Measurements from ENCODE around the gene PELI1. TPM values are rescaled to one million over a fixed set of nuclear protein-coding genes. Genes with fewer than 3 reads are reported as not detected.
"Not testable (repeated sequence)": the region's sequence is repeated elsewhere in the genome, so short reads cannot be mapped to it uniquely, and the experiment has no call there.

The PELI1 gene
- total RNA-seq, 1 donor from 2014 or later, result 25.7 TPM

DNA sequence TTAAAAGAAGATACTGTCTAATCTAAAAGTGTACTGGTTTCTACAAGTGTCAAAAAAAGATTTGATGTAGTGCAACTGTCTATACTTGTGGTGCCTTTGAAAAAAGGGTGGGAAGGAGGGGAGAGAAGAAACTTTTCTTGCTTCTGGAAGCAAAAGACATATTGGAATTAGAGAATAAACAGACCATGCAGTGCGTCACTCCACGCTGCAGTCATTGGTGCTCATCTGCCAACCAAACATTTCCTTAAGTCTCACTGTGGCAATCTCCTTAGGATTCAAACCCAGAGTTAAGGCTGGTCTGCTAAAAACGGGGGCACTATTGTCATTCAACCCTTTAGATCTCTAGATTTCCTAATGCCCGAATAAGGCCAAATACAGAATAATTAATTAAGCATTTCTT, 50.9 kb downstream of the PELI1 start:
- no peak for DNase-seq (ENCODE audit: extremely low read depth, low read depth, low spot score)

DNA sequence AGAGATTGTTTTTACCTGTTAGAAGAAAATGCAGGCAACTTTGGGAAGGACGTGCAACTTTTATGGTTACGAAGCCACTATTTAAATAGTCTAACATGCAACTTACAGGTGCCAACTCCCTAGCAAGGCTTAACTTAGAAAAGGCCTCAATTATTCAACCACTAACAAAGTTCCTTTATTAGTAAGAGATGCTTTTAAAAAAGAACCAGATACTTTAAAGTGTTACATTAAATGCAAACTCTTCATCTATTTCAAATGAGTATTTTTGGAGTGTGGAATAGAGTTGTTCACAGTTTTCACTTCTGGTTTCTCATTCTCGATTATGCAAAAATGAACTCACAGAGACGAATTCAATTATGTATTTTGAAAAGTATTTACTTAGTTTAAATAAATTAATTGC, 51.7 kb downstream of the PELI1 start:
- no peak for DNase-seq (ENCODE audit: extremely low read depth, low read depth, low spot score)

DNA sequence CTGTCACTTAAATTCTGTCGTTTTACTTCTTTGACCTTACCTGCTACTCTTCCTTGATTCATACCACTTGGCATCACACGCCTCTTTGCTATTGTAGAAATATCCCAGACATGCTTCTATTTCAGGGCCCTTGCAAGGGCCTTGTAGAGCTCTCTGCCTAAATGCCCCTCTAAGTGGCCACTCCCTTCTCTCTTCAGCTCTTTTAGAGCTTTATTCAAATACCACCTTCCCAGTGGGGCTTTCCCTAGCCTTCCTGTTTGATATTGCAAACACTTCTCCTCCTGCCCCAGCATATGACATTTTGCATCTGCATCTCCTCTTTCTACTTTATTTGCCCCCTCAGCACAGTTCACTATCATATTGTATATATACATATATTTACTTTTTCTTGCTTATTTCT, 54.0 kb downstream of the PELI1 start:
- no peak for DNase-seq (ENCODE audit: extremely low read depth, low read depth, low spot score)

DNA sequence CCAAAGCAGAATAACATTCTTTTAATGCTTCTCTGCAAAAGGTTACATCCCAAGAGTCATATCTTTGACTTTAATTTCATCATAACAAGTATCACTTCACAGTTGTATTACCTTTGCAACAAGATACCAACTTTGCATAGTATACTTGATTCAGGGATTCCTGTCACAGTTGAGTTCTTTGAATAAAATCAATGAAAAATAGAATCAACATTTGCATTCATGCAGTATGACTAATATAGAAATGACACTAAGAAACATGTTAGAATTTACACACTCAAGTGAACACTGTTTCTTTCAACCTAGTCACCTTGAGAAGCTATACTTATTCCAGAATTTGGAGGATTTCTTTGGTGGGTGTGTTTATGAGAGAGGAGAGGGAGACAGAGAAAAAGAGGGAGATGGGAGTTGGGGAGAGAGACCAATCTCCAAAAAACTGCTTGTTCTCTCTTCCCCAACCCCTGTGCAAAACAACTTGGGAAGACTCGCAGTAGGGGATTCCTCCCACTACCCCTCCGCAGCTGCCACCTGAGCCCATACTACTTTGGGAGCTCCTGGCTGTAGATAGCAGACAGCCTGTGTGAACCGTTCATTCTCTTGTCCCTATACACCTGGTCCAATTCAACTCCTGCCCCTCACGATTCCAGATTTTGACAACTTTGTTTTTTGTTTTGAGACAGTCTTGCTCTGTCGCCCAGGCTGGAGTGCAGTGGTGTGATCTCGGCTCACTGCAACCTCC, 57.7 kb downstream of the PELI1 start:
- no peak for DNase-seq (ENCODE audit: extremely low read depth, low read depth, low spot score)

DNA sequence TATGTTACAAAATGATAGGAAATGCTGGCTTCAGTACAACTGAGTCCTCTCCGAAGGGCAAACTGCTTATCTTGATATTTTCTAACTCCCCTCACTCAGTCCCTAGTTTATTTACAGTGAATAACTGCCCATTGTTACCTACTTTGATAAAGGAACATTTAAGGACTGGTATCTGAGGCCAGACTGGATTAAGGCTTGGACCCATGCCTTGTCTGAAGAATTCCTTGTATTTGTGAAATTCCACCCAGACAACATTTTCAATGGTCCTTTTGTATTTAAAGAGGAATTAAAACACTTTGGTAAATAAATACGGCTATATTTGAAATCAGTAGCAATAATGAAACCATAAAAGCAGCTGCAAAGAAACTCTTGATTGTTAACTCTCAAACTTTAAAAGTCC, 58.3 kb downstream of the PELI1 start:
- no peak for DNase-seq (ENCODE audit: extremely low read depth, low read depth, low spot score)

DNA sequence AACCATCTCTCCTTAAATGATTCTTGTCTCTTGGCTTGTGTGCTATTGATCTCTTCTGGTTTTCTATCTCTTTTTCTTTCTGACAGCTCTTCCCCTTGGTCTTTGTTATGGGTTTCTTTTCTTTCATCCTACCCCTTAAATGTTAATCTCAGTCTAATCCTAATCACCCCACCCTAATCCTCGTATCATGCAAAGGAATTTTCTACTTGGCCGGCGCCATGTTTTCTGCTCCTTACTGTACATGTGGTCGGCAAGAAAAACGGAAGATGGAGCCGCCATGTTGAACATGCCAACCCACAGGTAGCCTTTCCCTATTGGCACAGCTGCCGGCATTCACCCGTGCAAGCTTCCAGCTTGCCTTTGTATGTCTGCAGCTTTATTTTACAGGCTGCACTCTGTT, 63.2 kb downstream of the PELI1 start:
- DNase-seq (ENCODE audit: extremely low read depth, low read depth, low spot score), result no peak

DNA sequence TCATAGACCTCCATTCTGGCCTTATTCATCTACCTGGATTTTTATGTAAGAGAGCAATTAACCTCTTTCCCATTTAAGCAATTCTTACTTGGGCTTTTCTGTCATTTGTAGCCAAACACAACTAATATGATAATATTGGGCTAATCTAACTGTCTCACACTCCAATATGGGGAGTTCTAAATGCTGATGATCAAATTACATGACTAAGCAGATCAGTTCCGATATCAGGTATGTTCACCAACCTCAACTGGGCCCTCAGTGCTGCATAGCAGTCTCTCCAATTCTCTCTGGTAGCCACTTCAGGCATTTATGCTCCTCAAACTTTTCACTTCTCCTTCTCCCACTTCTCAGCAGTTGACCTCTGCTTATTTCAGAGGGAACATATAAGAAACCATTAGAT, 64.0 kb downstream of the PELI1 start:
- DNase-seq (ENCODE audit: extremely low read depth, low read depth, low spot score), result no peak

DNA sequence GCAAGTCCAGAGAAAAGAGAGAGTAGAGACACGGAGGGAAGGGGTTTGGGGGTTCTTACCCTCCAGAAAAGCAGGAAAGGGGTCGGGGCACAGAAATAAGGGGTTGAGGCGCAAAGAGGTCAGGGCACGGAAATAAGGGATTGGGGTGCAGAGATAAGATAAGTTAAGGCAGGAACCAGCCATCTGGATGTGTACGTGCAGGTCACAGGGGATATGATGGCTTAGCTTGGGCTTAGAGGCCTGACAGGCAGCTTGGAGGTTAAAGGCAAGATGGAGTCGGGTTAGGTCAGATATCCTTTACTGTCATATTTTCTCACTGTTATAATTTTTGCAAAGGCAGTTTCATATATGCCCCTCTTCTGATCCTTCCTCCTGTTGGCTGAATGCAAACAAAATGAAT, 64.5 kb downstream of the PELI1 start:
- not testable (repeated sequence) for DNase-seq (ENCODE audit: extremely low read depth, low read depth, low spot score)

DNA sequence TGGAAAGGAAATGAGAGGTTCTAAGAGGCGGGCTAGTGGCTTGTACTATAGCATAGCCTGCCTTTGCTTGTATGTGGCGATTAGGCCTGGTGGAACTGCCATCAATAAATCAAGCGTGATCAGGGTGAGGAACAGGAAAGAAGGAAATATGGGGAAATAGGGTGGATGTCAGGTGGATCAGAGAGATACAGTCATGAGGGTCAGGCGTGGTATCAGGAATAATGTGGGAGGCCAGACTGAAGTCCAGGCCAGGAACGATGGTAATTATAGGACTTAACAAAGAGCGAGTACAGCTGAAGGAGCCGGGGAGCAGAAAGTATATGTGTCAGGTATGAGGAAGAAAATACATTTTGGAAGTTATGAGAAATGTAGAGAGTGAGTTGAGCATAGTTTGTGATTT, 67.4 kb downstream of the PELI1 start:
- not testable (repeated sequence) for DNase-seq (ENCODE audit: extremely low read depth, low read depth, low spot score)

DNA sequence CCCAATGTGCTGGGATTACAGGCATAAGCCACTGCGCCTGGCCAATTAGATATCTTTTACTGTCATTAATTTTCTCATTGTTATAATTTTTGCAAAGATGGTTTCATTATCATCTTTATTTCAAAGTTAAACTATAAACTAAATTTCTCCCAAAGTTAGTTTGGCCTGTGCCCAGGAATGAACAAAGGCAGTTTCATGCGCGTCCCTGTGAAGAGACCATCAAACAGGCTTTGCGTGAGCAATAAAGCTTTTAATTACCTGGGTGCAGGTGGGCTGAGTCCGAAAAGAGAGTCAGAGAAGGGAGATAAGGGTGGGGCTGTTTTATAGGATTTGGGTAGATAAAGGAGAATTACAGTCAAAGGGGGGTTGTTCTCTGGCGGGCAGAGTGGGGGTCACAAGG, 69.6 kb downstream of the PELI1 start:
- DNase-seq (ENCODE audit: extremely low read depth, low read depth, low spot score), result not testable (repeated sequence)

DNA sequence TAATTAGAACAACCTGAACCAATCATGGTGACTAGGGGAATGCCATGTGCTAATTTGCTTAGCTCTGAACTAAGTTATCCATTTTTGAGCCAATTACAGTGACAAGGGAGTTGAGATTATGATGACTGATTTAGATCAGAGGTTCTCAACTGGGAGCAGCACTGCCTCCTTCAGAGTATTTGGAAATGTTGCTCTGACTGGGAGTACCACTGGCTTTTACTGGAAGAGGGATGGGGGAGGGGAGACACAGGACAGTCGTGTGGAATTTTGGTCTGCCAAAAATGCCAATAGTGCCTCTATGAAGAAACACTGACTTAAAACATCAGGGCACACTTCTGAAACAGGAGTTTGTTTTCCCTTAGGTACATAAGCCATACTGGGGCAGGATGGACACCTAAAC, 76.9 kb downstream of the PELI1 start:
- DNase-seq (ENCODE audit: extremely low read depth, low read depth, low spot score), result no peak

DNA sequence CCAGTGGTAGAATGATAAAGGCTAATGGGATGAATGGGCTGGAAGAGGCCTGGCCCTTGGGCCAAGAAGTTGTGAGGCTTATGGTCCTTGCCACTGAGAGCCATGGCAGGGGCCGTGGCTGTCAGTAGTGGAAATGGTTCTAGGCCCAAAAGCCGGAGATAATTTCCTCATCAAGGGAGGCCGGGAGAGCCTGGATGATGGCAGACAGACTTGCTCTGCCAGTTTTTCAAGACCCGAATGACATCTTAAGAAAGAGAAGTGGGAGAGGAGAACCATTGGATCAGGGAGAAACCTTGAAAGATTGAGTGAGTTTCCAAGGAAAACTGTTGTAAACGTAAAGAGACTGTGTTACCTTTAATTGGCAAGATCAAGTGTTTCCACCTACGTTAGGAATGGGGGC, 78.7 kb downstream of the PELI1 start:
- DNase-seq (ENCODE audit: extremely low read depth, low read depth, low spot score), result no peak

DNA sequence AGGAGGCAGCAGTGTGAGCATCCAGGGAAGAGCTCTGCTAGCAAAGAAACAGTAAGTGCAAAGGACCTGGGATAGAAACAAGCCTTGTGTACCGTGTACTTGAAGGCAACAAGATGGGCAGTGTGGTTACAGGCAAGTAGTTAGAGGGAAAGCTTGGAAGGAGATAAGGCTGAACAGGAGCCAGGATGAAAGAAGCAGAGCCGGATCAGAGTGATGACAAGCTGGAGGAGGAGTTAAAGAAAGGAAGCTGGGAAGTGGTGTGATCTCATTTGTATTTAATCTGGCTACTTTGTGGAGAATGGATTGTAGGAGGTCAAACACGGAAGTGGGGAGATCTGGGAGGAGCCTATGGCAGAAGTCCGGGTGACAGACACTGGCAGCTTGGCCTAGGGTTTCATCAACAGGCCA, 80.3 kb downstream of the PELI1 start:
- peak; percentile 68 for DNase-seq (ENCODE audit: extremely low read depth, low read depth, low spot score)

DNA sequence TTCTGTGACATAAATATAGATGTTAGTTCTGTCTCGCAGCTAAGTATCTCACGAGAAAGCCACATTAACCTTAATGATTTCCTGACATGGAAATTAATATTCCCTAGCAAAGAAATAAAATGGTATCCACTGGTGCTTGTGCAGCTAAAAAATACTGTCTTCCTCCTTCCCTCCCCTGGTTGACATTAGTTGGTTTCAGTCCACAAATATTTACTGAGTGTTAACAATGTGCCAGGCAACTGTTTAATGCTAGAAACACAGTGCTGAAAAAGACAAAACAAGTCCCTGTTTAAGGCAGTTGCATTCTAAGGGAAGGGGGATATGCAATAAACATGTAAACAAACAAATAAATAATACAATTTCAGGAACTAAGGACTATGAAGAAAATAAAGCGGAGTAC, 80.8 kb downstream of the PELI1 start:
- DNase-seq (ENCODE audit: extremely low read depth, low read depth, low spot score), result no peak

DNA sequence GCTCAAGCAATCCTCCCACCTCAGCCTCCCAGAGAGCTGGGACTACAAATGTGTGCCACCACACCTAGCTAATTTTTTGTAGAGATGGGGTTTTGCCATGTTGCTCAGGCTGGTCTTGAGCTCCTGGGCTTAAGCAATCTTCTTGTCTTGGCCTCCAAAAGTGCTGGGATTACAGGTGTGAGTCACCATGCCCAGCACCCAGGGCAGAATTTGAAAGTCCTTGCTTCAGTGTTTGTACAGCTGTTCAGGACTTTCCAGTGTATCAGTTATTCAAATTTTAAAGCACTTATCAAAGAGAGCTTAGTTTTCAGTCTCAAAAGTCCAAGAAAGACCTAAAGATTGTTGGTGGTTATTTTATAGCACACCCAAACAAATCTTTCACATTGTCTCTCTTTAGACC, 81.4 kb downstream of the PELI1 start:
- DNase-seq (ENCODE audit: extremely low read depth, low read depth, low spot score), result peak; percentile 14

DNA sequence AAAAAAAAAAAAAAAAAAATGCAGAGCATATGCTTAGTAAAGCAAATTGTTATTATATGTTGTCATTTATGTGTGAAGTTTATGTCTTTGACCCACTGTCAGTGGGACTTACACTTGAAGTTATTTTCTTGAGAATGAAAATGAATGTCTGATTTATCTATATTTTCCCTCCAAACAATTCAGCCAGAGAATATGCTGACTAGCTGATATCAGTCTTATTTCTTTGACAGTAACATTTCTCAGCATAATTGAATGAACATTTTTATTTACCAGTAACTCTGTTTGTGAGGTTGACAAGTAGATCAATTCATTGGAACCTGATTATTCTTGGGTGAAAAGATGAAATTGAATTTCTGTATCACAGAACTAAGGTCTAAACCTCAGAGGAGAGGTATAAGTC, 85.0 kb downstream of the PELI1 start:
- no peak for DNase-seq (ENCODE audit: extremely low read depth, low read depth, low spot score)

DNA sequence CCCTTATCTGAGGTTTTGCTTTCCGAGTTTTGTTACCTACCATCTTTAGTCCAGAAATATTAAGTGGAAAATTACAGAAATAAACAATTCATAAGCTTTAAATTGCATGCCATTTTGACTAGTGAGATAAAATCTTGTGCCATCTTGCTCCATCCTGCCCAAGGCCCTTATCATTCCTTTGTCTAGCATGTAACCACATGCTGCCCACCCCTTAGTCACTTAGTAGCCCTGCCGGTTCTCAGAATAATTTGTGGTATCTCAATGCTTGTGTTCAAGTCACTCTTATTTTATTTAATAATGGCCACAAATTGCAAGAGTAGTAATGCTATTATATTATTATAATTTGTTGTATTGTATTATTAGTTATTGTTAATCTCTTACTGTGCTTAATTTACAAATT, 88.2 kb downstream of the PELI1 start:
- DNase-seq (ENCODE audit: extremely low read depth, low read depth, low spot score), result no peak

DNA sequence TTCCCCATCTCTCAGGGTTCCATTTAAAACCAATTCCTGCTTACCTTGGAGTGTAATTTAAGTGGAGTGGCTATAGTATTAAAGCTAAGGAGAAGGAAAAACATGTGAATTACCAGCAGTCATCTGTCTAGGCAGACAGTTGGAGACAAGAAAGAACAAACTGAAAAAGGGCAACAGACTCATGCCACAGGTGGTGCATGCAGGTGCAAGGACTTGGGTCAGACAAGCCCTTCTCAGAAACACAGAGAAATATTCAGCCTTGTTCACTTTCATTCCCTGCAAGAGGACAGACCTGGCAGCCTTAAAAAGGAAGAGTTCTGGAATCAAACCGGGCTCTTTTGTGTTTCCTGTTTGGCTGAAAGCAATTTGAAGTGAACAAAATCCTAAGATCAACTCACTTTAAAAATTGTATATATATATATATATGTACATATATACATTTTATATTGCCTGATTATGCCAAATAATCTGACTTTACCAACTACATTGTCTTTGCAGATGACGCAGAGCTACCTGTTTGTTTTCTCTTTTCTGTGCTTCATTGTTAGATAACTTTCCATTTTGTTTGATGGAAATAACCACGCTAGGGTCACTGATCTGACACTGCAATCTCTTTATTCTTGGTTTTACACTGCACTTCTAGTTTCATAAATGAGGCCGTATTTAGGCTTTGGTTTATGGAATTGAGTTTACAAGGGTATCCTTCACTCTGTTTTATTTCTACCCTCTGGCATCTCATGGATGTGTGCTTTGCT, 89.9 kb downstream of the PELI1 start:
- DNase-seq (ENCODE audit: extremely low read depth, low read depth, low spot score), result no peak

DNA sequence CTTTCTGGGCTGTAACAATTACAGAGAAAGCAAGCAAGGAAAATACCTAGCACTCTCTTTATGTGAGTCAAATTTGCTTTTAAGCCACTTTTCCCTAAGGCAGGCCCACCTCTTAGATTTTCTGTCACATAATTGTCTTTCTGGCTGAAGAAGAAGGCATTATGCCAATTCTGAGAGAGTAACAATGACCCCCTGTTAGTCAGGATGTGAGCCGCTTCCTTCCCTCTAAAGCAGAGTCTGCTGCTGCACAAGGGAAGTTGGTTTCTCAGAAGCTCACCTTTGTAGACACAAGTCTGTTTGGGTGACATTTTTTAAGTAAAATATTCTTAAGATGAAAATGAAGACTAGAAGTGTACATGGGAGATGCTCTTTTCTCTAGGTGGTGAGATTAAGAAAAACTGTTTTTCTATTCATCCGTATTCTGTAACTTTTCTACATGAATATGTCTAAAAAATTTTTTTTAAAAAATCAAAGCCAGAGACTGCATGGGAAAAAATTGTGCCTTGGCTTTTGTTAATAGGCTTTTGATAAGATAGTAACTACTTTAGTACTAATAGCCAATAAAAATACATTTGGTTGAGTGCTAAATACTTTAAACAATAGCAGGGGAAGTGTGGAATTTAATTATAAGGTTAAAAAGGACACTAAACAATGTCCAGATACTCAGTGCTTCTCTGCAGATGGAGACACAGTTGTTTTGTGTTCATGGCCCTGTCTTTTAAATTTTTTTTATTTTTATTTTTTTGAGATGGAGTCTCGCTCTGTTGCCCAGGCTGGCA, 91.6 kb downstream of the PELI1 start:
- peak; percentile 78 for DNase-seq (ENCODE audit: extremely low read depth, low read depth, low spot score)

DNA sequence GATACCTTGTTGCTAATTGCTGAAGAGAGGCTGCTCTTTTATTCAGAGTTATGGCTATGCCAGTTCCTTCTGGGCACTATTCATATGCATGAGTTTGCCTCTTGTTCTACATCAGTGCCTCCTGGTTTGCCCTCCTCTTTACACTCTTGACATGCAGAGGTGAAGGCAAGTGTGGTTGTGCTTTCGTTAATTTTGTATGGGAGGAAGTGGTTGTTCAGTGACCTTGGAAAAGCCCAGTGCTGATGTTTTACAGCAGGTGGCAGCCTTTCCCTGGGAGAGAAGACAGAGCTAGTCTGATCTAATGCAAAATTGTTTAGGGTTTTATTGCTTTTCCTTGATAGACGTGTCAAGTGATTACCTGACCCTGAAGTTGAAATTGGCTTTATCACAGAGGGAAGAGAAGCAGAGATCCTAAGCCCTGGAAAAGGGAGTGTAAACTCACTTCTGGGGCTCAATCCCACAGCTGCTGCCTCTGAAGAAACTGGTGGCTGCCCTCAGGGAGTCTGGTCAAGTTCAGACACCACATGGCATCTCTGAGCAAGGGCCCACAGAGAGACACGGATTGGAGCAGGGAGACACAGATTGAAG, 94.5 kb downstream of the PELI1 start:
- DNase-seq (ENCODE audit: extremely low read depth, low read depth, low spot score), result peak; percentile 60

DNA sequence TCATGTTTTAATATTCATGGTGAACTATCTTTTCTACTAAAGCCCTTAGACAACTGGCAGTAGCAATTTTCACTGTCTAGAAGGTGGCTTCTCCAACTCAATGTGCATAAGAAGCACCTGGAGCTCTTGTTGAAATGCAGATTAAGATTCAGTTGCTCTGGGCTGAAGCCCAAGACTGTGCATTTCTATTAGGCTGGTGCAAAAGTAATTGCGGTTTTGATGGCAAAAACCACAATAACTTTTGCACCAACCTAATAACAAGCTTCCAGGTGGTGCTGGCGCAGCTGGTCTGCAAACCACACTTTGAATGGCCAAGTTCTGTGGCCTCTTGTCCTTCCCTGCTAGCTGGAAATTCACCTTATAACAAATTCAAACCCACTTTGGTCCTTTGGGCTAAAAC, 98.3 kb downstream of the PELI1 start:
- no peak for DNase-seq (ENCODE audit: extremely low read depth, low read depth, low spot score)
